Cerebellar nuclear complex (tissue), 1 donor: ENCODE data around the gene KIAA1958.
"Not testable (repeated sequence)": the region's sequence is repeated elsewhere in the genome, so short reads cannot be mapped to it uniquely, and the experiment has no call there.

ENCODE experiments used
- DNase-seq, 2 experiments: peaks; one replicate each; lab custom pipeline; 2025; lab: John Stamatoyannopoulos, UW

KIAA1958 gene

DNA sequence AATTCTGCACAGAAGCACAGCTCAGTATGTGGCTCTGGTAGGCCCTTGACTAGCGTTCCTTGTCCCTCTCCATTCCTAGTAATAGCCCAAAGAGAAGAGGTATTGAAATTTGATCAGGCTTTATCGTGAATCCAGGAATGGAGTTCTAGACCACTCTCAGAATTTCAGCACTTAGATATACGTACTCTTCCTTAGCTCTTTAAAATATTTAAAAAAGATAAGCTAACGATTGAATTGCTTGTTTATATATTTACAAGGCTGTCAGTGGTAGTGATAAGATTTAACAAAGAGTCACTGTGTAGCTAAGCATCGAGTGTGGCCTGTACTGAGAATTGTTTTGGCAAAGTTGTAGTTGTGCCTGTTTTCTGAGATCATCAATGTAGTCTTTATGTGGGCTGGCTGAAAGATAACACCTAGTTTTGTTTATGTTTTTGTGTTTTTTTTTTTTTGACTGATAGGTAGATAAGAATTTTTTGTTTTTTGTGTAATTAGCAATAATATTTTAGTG is 2.5 kb downstream of the KIAA1958 start:
- DNase-seq: no peak

DNA sequence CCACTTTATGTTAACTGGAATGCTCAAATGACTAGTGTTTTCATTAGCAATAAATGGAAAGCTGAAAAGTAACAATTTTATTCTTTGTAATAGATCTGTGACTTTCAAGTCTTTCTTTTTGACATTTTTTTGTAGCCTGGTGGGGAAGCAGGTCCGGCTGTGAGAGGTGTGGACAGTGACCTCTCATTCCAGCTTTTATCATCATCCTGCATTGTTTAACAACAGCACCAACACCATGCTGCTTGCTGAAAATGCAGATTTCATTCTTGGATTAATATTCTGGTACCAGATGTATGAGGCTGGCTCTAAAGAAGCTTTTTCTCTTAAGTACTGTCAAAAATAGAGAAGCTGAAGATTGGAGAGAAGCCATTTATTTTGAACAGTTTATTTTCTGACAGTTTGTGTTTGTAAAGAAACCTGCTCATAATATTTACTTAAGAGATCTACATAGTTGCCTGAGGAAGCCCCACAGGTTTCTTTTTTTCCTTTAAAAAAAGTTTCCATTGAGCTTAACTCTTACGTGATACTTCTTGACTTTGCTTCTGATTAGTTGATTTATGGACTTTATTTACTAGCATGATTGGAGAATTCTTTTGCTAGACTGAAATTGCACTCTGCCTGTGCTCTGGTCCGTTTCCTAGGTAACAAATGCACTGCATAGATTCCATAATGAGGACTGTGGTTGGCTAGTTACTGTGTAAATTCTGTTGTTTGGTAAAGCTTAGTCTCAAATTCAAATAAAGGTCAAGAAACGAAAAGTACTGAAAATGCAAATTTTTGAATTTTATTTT is 3.4 kb downstream of the KIAA1958 start:
- no peak for DNase-seq

DNA sequence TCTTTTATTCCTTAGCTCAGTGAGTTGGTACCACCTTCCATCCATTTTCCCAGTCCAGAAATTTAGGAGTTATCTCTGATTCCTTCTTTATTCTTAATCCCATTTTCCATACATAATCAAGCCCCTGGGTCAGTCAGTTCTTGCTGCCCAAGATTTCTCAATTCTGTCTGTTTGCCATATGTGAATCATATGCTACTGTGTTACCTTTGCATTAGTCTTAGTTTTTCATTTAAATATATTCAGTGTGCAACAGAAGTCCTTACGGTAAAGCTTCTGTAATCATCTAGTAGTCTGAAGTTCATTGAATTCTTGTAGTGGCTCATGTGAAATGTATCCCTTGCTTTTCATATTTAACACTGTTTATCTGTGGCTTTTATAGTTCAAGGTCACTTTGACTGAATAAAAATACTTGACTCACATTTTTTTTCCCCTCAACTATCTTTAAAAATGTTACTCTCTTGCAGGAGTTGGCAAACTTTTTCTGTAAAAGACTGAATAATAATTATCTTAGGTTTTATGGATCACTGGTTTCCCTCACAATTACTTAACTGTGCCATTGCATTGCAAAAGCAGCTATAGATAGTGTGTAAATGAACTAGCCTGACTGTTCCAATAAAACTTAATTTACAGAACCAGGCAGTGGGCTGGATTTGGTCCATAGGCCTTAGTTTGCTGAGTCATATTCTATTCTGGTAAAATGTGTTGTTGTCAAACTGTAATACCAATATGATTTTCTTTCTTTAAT is 6.9 kb downstream of the KIAA1958 start:
- no peak for DNase-seq

DNA sequence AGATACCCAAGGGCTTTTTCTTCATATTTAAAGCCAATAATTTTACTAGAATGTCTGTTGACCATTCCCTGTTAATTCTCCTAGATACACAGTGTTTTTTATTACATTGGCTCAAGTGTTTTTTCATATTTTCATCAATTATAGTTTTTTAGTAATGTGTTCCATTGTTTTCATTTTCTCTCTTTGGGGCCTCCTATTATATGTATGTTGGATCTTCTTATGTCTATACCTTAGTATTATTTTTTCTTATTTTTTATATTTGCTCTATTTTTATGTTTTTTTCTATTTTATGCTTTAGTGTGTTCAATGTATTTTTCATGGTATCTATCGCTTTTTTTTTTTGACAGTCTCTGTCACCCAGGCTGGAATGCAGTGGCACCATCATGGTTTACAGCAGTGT is 7.5 kb downstream of the KIAA1958 start:
- no peak for DNase-seq

DNA sequence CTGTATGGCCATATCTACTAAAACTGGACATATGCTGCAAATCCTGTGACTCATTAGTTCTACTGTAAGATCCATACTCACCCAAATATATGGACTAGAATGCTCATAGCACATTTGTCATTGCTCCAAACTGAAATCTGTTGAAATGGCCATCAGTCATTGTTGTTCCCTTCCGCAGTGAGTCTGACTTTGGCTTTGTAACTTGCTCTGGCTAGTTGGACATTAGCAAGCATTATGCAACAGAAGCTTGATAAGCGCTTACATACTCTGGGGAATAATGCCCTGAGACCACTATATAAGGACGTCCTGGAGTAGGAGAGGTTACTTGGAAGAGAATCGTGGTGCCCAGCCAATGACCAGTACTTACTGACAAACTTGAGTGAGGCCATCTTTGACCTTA is 9.0 kb downstream of the KIAA1958 start:
- no peak for DNase-seq

DNA sequence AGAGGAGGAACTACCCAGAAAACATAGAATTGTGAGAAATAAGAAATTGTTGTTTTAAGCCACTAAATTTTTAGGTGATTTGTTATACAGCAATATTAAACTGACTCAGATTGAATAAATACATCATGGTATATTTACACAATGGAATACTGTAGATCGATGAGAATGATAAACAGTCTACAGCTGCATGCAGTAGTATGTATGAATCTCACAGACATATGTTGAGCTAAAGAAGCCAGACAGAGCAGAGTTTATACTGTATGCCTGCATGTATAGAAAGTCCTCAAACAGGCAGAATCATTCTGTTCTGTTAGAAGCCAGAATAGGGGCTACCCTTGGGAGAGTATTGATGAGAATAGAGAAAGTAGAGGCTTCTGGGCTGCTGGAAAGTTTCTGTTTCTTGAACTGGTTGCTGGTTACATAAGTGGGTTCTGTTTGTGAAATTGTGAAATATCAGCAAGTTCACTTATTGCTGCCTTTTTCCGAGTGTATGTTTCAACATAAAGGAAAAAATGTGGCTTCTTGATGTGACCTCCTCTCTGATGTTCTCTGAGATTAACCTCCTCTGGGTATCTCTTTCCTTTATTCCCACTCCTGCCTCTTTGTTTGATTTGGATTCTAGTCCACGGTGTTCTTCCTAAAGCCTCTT is 9.6 kb downstream of the KIAA1958 start:
- no peak for DNase-seq

DNA sequence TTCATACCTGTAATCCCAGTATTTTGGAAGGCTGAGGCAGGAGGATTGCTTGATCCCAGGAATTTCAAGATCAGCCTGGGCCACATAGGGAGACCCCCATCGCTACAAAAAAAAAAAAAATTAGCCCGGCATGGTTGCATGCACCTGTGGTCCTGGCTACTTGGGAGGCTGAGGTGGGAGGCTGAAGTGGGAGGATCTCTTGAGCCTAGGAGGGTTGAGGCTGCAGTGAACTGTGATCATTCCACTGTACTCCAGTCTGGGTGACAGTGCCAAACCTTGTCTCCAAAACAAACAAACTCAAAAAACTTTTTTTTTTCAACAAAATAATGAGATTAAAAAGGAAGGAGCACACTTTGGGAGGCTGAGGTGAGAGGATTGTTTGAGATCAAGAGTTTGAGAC is 14.2 kb downstream of the KIAA1958 start:
- DNase-seq: no peak

DNA sequence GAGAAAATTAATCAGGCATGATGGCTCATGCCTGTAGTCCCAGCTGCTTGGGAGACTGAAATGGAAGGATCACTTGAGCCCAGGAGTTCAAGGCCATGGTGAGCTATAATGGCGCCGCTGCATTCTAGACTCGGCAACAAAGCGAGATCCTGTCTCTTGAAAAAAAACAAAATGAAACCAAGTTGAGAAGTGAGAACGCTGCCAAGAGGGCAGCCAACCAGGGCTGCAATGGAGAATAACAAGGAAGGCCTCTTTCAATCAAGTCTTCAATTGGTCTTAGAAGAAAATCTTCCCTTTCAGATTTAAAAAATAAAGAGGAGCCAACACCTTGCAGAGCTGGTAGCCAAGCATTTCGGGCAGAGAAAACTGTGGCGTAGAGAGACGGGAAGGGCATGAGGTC is 14.7 kb downstream of the KIAA1958 start:
- no peak for DNase-seq

DNA sequence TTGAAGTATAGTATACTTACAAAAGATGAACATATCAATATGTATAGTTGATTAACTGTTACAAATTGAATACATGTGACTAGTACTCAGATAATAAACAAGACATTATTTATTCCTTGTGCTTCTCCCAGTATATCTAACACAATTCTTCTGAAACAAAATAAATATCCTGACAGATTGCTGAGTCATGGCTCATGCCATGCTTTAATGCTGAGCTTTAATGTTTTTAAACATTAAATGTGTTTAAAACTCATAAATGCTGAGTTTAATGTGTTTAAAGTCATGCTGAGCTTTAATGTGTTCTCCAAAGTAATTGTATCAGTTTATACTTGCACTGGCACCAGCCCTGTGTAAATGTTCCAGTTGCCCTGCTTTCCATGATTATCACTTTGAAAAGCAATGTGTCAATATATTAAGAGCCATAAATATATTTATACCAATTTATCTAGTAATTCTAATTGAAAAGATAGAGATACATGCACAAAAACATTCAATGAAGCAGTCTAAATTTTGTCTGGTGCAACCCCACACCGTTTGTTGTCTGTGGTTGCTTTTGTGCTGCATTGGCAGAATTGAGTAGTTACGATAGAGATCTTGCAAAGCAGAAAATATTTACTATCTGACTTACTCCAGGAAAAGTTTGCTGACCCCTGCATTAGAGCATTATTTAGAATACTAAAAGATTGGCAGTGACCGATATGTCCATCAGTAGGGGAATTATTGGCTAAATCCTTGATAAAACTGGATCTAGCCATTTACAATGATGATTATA is 15.7 kb downstream of the KIAA1958 start:
- DNase-seq: no peak

DNA sequence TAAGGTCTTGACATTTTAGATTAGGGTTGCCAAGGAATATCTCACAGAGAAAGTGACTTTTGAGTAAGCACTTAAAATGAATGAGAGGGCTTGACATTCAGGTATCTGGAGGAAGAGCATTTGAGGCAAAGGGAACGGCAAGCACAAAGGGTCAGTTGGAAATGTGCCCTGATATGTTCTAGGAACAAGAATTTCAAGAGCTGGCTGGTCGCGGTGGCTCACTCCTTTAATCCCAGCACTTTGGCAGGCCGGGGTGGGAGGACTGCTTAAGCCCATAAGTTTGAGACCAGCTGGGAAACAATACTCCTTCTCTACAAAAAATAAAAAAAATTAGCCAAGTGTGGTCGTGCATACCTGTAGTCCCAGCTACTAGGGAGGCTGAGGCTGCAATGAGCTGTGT is 16.5 kb downstream of the KIAA1958 start:
- DNase-seq: no peak

DNA sequence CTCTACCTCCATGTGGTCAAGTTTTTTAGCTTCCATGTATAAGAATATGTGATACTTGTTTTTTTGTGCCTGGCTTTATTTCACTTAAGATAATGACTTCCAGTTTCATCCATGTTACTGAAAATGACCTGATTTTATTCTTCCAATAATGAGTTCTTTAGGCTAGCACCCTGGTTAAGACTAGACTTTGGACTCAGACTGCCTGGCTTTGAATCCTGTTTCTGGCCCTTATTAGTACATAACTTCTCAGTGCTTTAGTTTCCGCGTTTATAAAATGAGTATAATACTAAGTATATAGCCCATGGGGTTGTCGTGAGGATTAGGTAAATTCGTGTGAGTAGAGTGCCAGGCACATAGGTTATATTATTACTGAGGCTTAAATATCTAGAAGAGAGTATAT is 18.5 kb downstream of the KIAA1958 start:
- no peak for DNase-seq

DNA sequence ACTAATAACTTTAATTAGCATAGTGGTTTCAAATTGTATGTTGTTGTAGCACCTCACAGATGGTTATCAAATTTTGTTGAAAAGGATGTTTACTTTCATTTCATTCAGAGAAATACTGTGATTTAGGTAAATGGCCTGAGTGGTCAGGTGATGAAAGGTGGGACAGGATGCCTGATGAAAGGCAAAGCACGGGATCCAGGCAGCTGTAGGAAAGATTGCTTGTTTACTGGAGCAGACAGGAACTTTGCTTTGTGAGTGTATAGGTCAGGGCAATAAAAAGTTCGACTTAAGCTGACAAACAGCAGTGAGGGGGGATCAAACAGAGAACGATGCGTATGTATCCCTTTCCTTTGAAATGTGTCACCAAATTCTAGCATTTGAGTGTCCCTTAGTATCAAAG is 19.0 kb downstream of the KIAA1958 start:
- no peak for DNase-seq

DNA sequence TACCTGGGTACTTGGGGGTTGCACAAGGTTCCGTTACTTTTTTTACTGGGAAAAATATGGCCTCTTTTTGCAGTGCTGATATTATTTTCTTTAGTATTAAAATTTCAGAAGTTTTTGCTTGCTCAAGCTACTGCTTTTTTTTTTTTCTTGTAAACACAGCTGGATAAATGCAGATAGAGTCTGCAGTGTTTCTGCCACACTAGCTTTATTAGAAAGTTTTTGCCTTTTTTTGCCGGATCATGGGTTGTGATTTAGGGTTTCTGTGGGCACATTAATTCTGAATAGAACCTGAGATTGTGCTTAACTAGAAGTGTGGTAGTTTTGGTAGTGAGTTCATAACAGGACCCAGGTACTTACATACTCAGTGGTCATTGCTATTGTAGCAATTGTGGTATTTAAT is 19.9 kb downstream of the KIAA1958 start:
- DNase-seq: no peak

DNA sequence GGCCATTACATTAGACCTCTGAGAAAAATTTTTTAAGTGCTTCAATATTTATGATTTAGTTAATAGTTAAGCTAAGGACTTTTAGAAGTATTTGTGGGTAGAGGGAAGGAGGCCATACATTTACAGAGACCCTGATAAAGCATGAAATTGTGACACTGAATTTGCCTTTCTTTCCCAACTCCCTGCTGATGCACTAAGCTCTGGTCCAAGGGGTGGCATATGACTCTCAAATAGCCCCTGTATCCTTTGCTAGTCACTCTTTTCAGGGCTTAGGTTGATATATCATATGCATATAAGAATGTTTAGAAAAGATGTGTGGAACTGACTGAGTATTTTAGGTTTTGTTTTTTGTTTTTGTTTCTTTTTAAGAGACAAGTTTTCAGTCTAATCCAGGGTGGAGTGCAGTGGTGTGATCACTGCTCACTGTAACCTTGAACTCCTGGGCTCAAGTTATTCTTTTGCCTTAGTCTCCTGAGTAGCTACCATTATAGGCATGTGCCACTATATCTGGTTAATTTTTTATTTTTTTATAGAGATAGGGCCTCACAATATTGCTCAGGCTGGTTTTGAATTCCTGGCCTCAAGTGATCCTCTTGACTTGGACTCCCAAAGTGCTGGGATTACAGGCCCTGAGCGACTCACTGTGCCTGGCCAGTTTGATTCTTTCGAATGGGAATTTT is 20.5 kb downstream of the KIAA1958 start:
- no peak for DNase-seq

DNA sequence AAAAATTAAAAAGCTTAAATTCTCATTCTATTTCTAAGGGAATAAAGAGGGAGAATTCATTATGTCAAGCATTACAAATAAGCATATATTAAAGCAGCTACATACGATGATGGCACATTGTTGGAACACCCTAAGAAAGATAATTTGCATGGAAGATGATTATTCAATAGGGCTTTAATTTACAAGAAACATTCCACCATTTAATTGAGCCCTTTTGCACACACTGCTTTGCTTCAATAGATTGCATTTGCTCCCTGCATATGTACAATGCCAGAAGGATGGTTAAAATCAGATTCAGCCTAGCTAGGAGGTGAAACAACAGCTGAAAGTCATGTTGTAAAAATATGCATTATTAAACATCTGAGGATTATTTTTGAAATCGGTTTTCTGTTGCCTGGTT is 21.8 kb downstream of the KIAA1958 start:
- no peak for DNase-seq

DNA sequence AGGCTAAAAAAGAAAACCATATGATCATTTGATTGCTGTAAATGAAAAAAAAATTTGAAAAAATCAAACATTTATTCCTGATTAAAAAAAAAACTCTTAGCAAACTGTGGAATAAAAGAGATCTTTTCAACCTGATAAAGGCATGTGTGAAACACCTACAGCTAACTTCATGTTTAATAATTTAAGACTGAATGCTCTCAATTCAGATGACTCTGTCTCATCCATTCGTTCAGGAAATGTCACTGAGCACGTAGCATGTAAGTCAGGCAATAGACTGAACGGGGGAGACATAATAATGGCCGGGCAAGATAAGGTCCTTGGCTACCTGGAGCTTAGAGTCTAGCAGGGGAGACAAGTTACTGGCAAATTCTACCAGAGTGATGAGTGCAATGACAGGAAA is 25.8 kb downstream of the KIAA1958 start:
- DNase-seq: not testable (repeated sequence)

DNA sequence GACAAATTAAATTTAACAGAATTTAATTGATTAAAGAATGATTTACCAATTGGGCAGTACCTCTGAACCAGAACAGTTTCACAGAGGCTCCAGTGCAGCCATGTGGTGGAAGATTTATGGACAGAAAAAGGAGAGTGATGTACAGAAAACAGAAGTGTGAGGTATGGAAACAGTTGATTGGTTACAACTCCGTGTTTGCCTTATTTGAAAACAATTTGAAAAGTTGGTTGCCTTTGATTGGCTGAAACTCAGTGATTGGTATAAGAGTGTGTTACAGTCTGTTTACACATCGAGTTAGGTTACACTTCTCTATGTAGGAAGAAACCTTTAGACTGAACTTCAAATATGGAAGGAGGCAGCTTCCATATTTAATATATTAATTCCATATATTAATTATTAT is 30.1 kb downstream of the KIAA1958 start:
- no peak for DNase-seq

DNA sequence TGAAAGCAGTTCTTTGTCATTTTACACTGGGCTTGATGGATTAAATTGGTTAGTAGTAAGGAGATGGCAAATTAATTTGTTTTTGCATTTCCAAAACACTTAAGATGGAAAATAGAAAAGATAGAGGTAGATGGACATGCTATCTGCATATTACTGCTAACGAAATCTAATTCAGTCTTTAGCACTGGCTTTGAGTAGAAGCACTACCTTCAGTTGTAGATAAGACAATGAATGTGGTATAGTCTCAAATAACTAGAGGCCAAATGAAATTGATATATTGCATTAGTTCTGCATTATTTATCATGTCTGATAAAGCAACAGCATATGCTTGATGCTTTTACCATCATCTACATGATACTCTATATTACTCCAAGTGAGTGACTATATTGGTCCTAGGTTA is 33.4 kb downstream of the KIAA1958 start:
- no peak for DNase-seq

DNA sequence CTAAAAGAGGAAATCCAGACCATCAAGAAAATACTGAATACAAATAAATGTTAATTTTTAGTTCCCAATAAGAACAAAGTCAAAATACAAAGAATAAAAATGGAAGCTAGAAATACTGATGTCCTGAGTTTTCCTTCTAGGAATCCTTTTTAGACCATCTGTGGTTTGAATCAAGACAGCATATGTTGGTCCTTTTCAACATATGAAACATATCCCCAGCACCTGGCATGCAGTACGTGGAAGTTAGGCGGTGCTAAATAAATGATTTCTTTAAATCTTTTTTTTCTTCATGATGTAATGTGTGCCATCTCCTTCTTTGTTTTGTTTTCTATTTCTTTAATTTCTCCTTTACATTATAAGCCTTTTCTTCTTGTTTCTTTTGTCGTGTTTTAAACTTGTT is 34.0 kb downstream of the KIAA1958 start:
- no peak for DNase-seq

DNA sequence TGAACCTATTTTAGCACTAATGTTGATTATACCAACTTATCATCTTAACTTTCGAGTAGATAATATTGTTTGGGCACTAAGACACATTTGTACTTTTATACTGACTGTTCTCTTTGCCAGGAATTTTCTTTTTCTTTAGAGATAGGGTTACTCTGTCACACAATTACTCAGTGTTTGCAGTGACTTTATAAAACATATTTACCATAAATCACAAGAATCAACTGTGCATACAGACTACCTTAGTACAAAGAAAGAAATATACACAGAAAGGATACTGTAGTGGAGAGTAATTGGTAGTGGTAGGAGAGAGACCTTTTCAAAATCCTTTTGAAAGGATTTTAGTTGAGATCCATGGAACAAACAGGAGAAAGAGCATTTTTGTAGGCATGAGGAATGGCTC is 40.3 kb downstream of the KIAA1958 start:
- DNase-seq: no peak

DNA sequence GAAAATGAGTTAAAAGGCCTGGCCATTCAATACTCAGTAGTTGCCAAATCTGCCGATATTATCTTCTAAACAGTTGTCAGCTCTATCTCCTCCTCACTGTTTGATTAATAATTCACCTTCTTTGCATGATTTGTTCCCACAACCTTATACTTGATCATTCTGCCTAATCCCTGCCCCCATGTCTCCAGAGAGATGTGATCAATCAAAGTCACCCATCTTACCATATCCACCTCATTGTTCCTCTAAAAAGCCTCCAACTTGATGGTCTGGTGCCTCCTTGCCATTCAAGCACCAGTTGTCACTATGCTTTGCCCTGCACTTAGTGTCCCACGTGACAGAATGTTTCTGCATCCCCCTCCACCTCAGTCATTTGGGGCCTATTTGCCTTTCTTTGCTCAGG is 41.3 kb downstream of the KIAA1958 start:
- DNase-seq: no peak

DNA sequence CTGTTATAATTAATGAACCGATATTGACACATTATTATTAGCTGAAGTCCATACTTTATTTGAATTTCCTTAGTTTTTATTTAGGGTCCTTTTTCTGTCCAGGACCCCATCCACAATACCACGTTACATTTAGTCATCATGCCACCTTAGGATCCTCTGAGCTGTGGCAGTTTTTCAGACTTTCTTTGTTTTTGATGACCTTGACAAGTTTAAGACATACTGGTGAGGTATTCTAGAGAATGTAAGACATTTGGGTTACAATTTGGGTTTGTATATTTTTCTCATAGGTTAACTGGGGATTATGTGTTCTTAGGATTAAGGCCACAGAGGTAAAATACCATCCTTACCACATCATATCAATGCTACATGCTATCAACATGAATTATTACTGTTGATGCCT is 42.7 kb downstream of the KIAA1958 start:
- DNase-seq: no peak
